Measurements from ENCODE around the gene BCAR3.

DNA sequence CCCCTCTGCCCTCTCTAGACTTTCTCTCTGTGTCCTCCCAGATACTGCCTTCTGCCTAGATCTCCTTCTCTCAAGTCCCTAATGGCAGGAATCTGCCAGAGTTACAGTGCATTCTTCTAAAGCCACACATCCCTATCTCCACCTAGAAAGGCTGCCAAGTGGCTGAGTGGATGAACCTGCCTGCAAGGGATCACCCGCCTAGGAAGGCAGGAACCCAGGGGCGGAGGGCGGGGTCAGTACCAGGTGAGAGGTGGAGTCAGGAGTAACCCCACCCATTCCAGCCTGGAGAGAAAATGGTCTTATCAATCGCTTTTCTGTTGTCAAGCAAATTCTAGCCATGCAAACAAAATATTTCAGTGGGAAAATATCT is 60.8 kb downstream of the BCAR3 start:
- TF ChIP-seq, protein P1, sequence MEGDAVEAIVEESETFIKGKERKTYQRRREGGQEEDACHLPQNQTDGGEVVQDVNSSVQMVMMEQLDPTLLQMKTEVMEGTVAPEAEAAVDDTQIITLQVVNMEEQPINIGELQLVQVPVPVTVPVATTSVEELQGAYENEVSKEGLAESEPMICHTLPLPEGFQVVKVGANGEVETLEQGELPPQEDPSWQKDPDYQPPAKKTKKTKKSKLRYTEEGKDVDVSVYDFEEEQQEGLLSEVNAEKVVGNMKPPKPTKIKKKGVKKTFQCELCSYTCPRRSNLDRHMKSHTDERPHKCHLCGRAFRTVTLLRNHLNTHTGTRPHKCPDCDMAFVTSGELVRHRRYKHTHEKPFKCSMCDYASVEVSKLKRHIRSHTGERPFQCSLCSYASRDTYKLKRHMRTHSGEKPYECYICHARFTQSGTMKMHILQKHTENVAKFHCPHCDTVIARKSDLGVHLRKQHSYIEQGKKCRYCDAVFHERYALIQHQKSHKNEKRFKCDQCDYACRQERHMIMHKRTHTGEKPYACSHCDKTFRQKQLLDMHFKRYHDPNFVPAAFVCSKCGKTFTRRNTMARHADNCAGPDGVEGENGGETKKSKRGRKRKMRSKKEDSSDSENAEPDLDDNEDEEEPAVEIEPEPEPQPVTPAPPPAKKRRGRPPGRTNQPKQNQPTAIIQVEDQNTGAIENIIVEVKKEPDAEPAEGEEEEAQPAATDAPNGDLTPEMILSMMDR (IDR thresholded peaks at IDR 0.05 in 4 of 5, conservative IDR thresholded peaks at IDR 0.05 in 1 of 5) = no peak
- TF ChIP-seq POLR2A (IDR thresholded peaks at IDR 0.05) = no peak

All from gastrocnemius medialis (tissue), 4 donors.